T-helper 1 cell (primary cell): ENCODE measurements around the gene SETBP1.

Source experiments
- DNase-seq, 5 donors: peaks; one replicate each; pipeline ENCODE4 v3.0.0-alpha.2; 2012 to 2020

The SETBP1 gene

GRCh38 chr18:44944461-44944860 lies 263.8 kb downstream of the SETBP1 start:
- DNase-seq = no peak

GRCh38 chr18:44945888-44946401 lies 265.3 kb downstream of the SETBP1 start:
- no peak for DNase-seq

- no peak for DNase-seq
Measured at GRCh38 chr18:44946529-44947113, 265.9 kb downstream of the SETBP1 start.

- DNase-seq = no peak
Measured at GRCh38 chr18:44949967-44950366, 269.3 kb downstream of the SETBP1 start.

GRCh38 chr18:44950685-44951195 lies 270.1 kb downstream of the SETBP1 start:
- no peak for DNase-seq

GRCh38 chr18:44951748-44952147 lies 271.1 kb downstream of the SETBP1 start:
- no peak for DNase-seq

GRCh38 chr18:44954257-44954656 lies 273.6 kb downstream of the SETBP1 start:
- DNase-seq = no peak

- no peak for DNase-seq
Measured at GRCh38 chr18:44955825-44956224, 275.1 kb downstream of the SETBP1 start.

GRCh38 chr18:44957025-44957424 lies 276.3 kb downstream of the SETBP1 start:
- DNase-seq = no peak

GRCh38 chr18:44957461-44957860 lies 276.8 kb downstream of the SETBP1 start:
- no peak for DNase-seq

GRCh38 chr18:44958040-44958439 lies 277.4 kb downstream of the SETBP1 start:
- DNase-seq = no peak

- DNase-seq = no peak
Measured at GRCh38 chr18:44958455-44958854, 277.8 kb downstream of the SETBP1 start.

GRCh38 chr18:44959013-44959412 lies 278.3 kb downstream of the SETBP1 start:
- no peak for DNase-seq

GRCh38 chr18:44960580-44960979 lies 279.9 kb downstream of the SETBP1 start:
- no peak for DNase-seq

- no peak for DNase-seq
Measured at GRCh38 chr18:44961288-44961995, 280.8 kb downstream of the SETBP1 start.

GRCh38 chr18:44967599-44967998 lies 286.9 kb downstream of the SETBP1 start:
- DNase-seq = no peak

- no peak for DNase-seq
Measured at GRCh38 chr18:44968336-44968735, 287.6 kb downstream of the SETBP1 start.

- DNase-seq = no peak
Measured at GRCh38 chr18:44969214-44969795, 288.6 kb downstream of the SETBP1 start.

- no peak for DNase-seq
Measured at GRCh38 chr18:44973282-44973681, 292.6 kb downstream of the SETBP1 start.

- DNase-seq = no peak
Measured at GRCh38 chr18:44974174-44974573, 293.5 kb downstream of the SETBP1 start.

- DNase-seq = no peak
Measured at GRCh38 chr18:44977856-44978255, 297.2 kb downstream of the SETBP1 start.

GRCh38 chr18:44979748-44980147 lies 299.1 kb downstream of the SETBP1 start:
- no peak for DNase-seq

GRCh38 chr18:44981121-44981520 lies 300.4 kb downstream of the SETBP1 start:
- DNase-seq = no peak

GRCh38 chr18:44986933-44987332 lies 306.2 kb downstream of the SETBP1 start:
- DNase-seq = no peak
